Neuronal stem cell (in vitro differentiated cells): Measurements from ENCODE around the gene BRD3.

Experiments used
- DNase-seq: peaks from one replicate; pipeline ENCODE4 v3.0.0-alpha.2; 2013; ENCODE audit warnings: low spot score
- H2AFZ ChIP-seq: one replicate; pipeline ENCODE4 v1.6.1; 2013; ENCODE audit warnings: mild to moderate bottlenecking, low read length, inconsistent platforms
- H2AK5ac ChIP-seq: 2 replicates; pipeline ENCODE4 v1.6.1; 2013; ENCODE audit warnings: low read depth, mild to moderate bottlenecking, inconsistent platforms, low read length, moderate library complexity, mixed read lengths
- H2BK120ac ChIP-seq: 2 replicates; pipeline ENCODE4 v1.6.1; 2013; ENCODE audit warnings: low read depth, mild to moderate bottlenecking, inconsistent platforms, low read length, moderate library complexity, mixed read lengths
- H2BK12ac ChIP-seq: one replicate; pipeline ENCODE4 v1.6.1; 2013; ENCODE audit warnings: low read length, inconsistent platforms
- H2BK15ac ChIP-seq: 2 replicates; pipeline ENCODE4 v1.6.1; 2013; ENCODE audit warnings: mild to moderate bottlenecking, low read length, inconsistent platforms, mixed read lengths
- H2BK5ac ChIP-seq: one replicate; pipeline ENCODE4 v1.6.1; 2013; ENCODE audit warnings: inconsistent platforms, mild to moderate bottlenecking, low read length, moderate library complexity
- H3K14ac ChIP-seq: one replicate; pipeline ENCODE4 v1.6.1; 2013; ENCODE audit warnings: low read length, inconsistent platforms
- H3K18ac ChIP-seq: 2 replicates; pipeline ENCODE4 v1.6.1; 2013; ENCODE audit warnings: low read length, inconsistent platforms
- H3K23ac ChIP-seq: 2 replicates; pipeline ENCODE4 v1.6.1; 2013; ENCODE audit warnings: low read depth, mild to moderate bottlenecking, mixed read lengths, low read length, inconsistent platforms; ENCODE audit not compliant: poor library complexity
- H3K27ac ChIP-seq: replicated peaks from 3 replicates; pipeline ENCODE4 v1.5.1; 2013; ENCODE audit warnings: low read length, inconsistent platforms
- H3K27me3 ChIP-seq, 3 experiments: 2 replicates each; pipeline ENCODE4 v1.6.1; 2013; ENCODE audit warnings: low read length in 3 of 3, mild to moderate bottlenecking in 2 of 3, inconsistent platforms in 1 of 3, low read depth in 1 of 3, mixed read lengths in 1 of 3, moderate library complexity in 1 of 3; ENCODE audit not compliant: control insufficient read depth in 3 of 3, insufficient read depth in 3 of 3
- H3K36me3 ChIP-seq, 2 donors: replicated peaks in 1 of 2; 2 replicates each; pipeline ENCODE4 v1.6.1; 2013; ENCODE audit warnings: low read length in 2 of 2; ENCODE audit not compliant: control insufficient read depth in 2 of 2, insufficient read depth in 2 of 2
- H3K4ac ChIP-seq: 2 replicates; pipeline ENCODE4 v1.6.1; 2013; ENCODE audit warnings: inconsistent platforms, mild to moderate bottlenecking, low read length, moderate library complexity
- H3K4me1 ChIP-seq, 2 donors: 1 replicate in 1 of 2; 2 replicates in 1 of 2; pipeline ENCODE4 v1.6.1; 2013; ENCODE audit warnings: low read length in 2 of 2, low read depth in 1 of 2; ENCODE audit not compliant: control insufficient read depth in 2 of 2, insufficient read depth in 1 of 2
- H3K4me2 ChIP-seq: one replicate; pipeline ENCODE4 v1.6.1; 2013; ENCODE audit warnings: mild to moderate bottlenecking, low read length, inconsistent platforms; ENCODE audit not compliant: insufficient read depth, poor library complexity, severe bottlenecking
- H3K4me3 ChIP-seq, 2 donors: 2 replicates each; pipeline ENCODE4 v1.5.1; 2013; ENCODE audit warnings: low read length in 2 of 2, mild to moderate bottlenecking in 2 of 2, inconsistent platforms in 1 of 2, moderate library complexity in 1 of 2
- H3K79me1 ChIP-seq: one replicate; pipeline ENCODE4 v1.6.1; 2013; ENCODE audit warnings: low read depth, mild to moderate bottlenecking, inconsistent platforms, low read length, moderate library complexity
- H3K9ac ChIP-seq: one replicate; pipeline ENCODE4 v1.6.1; 2013; ENCODE audit warnings: mild to moderate bottlenecking, low read depth, low read length, inconsistent platforms; ENCODE audit not compliant: poor library complexity
- H3K9me3 ChIP-seq, 2 donors: replicated peaks in 1 of 2; 2 replicates each; pipeline versions ENCODE3 to v1.6.1; 2013; ENCODE audit warnings: low read length in 2 of 2, mild to moderate bottlenecking in 2 of 2, inconsistent platforms in 1 of 2, low read depth in 1 of 2, mixed read lengths in 1 of 2, moderate library complexity in 1 of 2; ENCODE audit not compliant: control insufficient read depth in 2 of 2, insufficient read depth in 1 of 2
- H4K8ac ChIP-seq: one replicate; pipeline ENCODE4 v1.6.1; 2013; ENCODE audit warnings: low read depth, mild to moderate bottlenecking, inconsistent platforms, low read length, moderate library complexity
- H4K91ac ChIP-seq: one replicate; pipeline ENCODE4 v1.6.1; 2013; ENCODE audit warnings: low read length, low read depth, mild to moderate bottlenecking, inconsistent platforms; ENCODE audit not compliant: poor library complexity
- WGBS, 2 donors: extraction: QIAGEN DNeasy Blood & Tissue Kit; methylation state at CpG; one replicate each; pipeline ENCODE4 v1.1.7; 2013; ENCODE audit warnings: missing lambda C conversion rate in 2 of 2, mixed read lengths in 1 of 2; ENCODE audit not compliant: insufficient read length in 2 of 2, insufficient replicate concordance in 1 of 2; ENCODE audit errors: extremely low coverage in 2 of 2; 5-methylcytosine and 5-hydroxymethylcytosine counted together

Gene BRD3

GRCh38 chr9:134024828-134025605, 42.8 kb downstream of the BRD3 start, which contains the start of gene BRD3OS:
TSS of gene BRD3OS (plus strand) at chr9:134025481. CDS start at chr9:134026748, 1,267 bp downstream.
- H2AFZ ChIP-seq = peak within 1 kb of the TSS; percentile 96
- no peaks in the 10 kb centered on the region for H3K27me3 ChIP-seq
- peaks cover 4% of the 10 kb centered on the region for H3K79me1 ChIP-seq
- WGBS, 2 donors = no CpG with 5 or more reads among the region's 43 CpGs
- no peak within 1 kb of the TSS for H2BK15ac ChIP-seq
- peak within 1 kb of the TSS; percentile 68 for H2AK5ac ChIP-seq
- peak within 1 kb of the TSS; percentile 93 for H3K18ac ChIP-seq
- peak within 1 kb of the TSS; percentile 59 for H3K4me2 ChIP-seq
- peaks cover 9 to 12% of the 10 kb centered on the region in 2 donors for H3K4me1 ChIP-seq
- H3K14ac ChIP-seq = no peak within 1 kb of the TSS
- no peak within 1 kb of the TSS for H2BK120ac ChIP-seq
- DNase-seq = peak; percentile 100
- H3K4me3 ChIP-seq = peak within 1 kb of the TSS; percentile 88 to 97
- H3K36me3 ChIP-seq = peaks cover 14 to 37% of the 10 kb centered on the region in 2 donors
- H2BK5ac ChIP-seq = peak within 1 kb of the TSS; percentile 10
- peak within 1 kb of the TSS; percentile 79 for H3K27ac ChIP-seq
- peak within 1 kb of the TSS; percentile 30 for H2BK12ac ChIP-seq
- H3K4ac ChIP-seq = no peak within 1 kb of the TSS
- no peak within 1 kb of the TSS for H4K8ac ChIP-seq
- no peaks in the 10 kb centered on the region for H3K9me3 ChIP-seq
- peak within 1 kb of the TSS; percentile 83 for H3K23ac ChIP-seq
- no peak within 1 kb of the TSS for H4K91ac ChIP-seq
- H3K9ac ChIP-seq = peak within 1 kb of the TSS; percentile 81

DNA sequence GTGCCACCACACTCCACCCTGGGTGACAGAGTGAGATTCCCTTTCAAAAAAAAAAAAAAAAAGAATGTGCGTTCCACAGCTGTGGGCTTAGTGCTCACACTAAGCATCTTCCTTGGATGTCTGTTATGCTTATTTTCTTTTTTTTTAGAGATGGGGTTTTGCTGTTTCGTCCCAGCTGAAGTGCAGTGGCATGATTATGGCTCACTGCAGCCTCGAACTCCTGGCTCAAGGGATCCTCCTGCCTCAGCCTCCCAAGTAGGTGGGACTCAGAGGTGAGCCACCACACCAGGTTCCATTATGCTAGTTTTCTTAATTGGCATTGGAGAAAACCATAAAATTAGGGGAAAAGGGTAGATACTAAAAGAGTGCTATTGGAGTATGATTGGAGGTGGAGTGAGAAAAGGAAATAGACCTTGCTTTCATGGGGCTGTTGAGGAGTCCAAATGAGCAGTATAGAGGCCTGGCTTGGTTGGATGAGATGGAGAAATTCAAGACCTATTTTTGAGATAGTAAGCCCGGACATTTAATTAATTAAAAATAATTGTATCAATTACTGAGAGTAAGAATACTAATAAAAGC, 43.5 kb downstream of the BRD3 start:
- no peak overlapping the region for H2BK120ac ChIP-seq
- H3K9ac ChIP-seq = no peak overlapping the region
- H2AFZ ChIP-seq = peak overlapping the region; percentile 54
- H3K36me3 ChIP-seq = peaks cover 14 to 30% of the 10 kb centered on the region in 2 donors
- peaks cover 9 to 12% of the 10 kb centered on the region in 2 donors for H3K4me1 ChIP-seq
- H3K4me3 ChIP-seq = peak overlapping the region in 1 of 2 donors; percentile 21
- no peak overlapping the region for H2BK5ac ChIP-seq
- H3K23ac ChIP-seq = no peak overlapping the region
- H3K27me3 ChIP-seq = no peaks in the 10 kb centered on the region
- H3K9me3 ChIP-seq = no peaks in the 10 kb centered on the region
- H2BK15ac ChIP-seq = no peak overlapping the region
- H3K4ac ChIP-seq = no peak overlapping the region
- H2BK12ac ChIP-seq = no peak overlapping the region
- H3K27ac ChIP-seq = no peak overlapping the region
- no peak overlapping the region for H3K4me2 ChIP-seq
- peaks cover 4% of the 10 kb centered on the region for H3K79me1 ChIP-seq
- peak; percentile 15 for DNase-seq
- WGBS, 2 donors = no CpG with 5 or more reads among the region's 4 CpGs
- H4K8ac ChIP-seq = no peak overlapping the region
- no peak overlapping the region for H3K18ac ChIP-seq
- no peak overlapping the region for H4K91ac ChIP-seq
- H3K14ac ChIP-seq = no peak overlapping the region
- H2AK5ac ChIP-seq = no peak overlapping the region

GRCh38 chr9:134014946-134015345, 52.9 kb downstream of the BRD3 start:
- no peak overlapping the region for H3K14ac ChIP-seq
- no peak overlapping the region for H3K4me3 ChIP-seq
- no peak overlapping the region for H4K8ac ChIP-seq
- no CpG with 5 or more reads among the region's 2 CpGs for WGBS, 2 donors
- no peaks in the 10 kb centered on the region for H3K79me1 ChIP-seq
- no peak overlapping the region for H4K91ac ChIP-seq
- H2AK5ac ChIP-seq = no peak overlapping the region
- no peaks in the 10 kb centered on the region for H3K27me3 ChIP-seq
- H2BK5ac ChIP-seq = no peak overlapping the region
- no peak overlapping the region for H3K4ac ChIP-seq
- no peaks in the 10 kb centered on the region for H3K4me1 ChIP-seq
- H2BK120ac ChIP-seq = no peak overlapping the region
- H2BK12ac ChIP-seq = no peak overlapping the region
- H3K27ac ChIP-seq = no peak overlapping the region
- H3K18ac ChIP-seq = no peak overlapping the region
- H3K9ac ChIP-seq = no peak overlapping the region
- no peaks in the 10 kb centered on the region for H3K36me3 ChIP-seq
- H3K9me3 ChIP-seq = peaks cover 12 to 14% of the 10 kb centered on the region in 2 donors
- no peak overlapping the region for H3K23ac ChIP-seq
- no peak for DNase-seq
- H3K4me2 ChIP-seq = no peak overlapping the region
- no peak overlapping the region for H2BK15ac ChIP-seq
- no peak overlapping the region for H2AFZ ChIP-seq

GRCh38 chr9:134011401-134011800, 56.4 kb downstream of the BRD3 start:
- Histone ChIP-seq H3K9me3 (peaks cover 12 to 14% of the 10 kb centered on the region in 2 donors), H3K23ac (no peak overlapping the region), H3K4me2 (no peak overlapping the region), H3K36me3 (no peaks in the 10 kb centered on the region), H3K79me1 (no peaks in the 10 kb centered on the region), H3K18ac (no peak overlapping the region), H2BK120ac (no peak overlapping the region), H2AFZ (no peak overlapping the region), H2BK5ac (no peak overlapping the region), H3K14ac (no peak overlapping the region), H4K91ac (no peak overlapping the region), H3K9ac (no peak overlapping the region), H3K27ac (no peak overlapping the region), H3K27me3 (no peaks in the 10 kb centered on the region), H3K4me3 (no peak overlapping the region), H3K4me1 (no peaks in the 10 kb centered on the region), H2BK12ac (no peak overlapping the region), H2BK15ac (no peak overlapping the region), H3K4ac (no peak overlapping the region), H2AK5ac (no peak overlapping the region), H4K8ac (no peak overlapping the region)
- DNase-seq = no peak
- WGBS, 2 donors = no CpG with 5 or more reads among the region's 6 CpGs
